ENCODE data around the gene GALNT2. TPM values are rescaled to one million over a fixed set of nuclear protein-coding genes. Genes with fewer than 3 reads are reported as not detected.

The GALNT2 gene
- polyA plus RNA-seq, 4 donors = 10.8 to 43.9 (median 23.3) TPM

DNA sequence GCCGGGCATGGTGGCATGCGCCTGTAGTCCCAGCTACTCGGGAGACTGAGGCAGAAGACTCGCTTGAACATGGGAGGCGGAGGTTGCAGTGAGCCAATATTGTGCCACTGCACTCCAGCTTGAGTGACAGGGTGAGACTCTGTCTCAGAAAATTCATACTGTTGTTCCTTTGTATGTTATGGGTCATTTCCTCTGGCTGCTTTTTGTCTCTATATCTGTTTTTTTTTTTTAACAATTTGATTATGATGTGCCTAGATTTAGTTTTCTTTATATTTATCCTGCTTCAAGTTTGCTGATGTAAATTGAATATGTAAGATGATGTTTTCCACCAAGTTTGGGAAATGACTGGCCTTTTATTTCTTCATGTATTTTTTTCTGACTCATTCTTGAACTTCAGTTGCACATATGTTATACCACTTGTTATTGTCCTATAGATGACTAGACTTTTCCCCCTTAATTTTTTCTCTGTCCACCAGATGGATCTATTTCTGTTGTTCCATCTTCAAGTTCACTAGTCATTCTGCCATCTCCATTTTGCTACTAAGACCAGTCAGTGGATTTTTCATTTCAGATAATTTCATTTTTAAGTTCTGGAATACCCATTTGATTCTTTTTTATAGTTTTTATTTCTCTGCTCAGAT, 173.5 kb downstream of the GALNT2 start:
- 92 to 99% (median 96%) methylated on average over 5 of the region's 5 CpGs for WGBS, 3 donors
- Histone ChIP-seq H3K27ac (ENCODE audit: low read depth in 1 of 3, low read length in 2 of 3) (no peak overlapping the region), H3K4me3 (ENCODE audit: low read depth in 1 of 3, low read length in 3 of 3) (no peak overlapping the region), H3K36me3 (ENCODE audit: control insufficient read depth in 3 of 3, insufficient read depth in 2 of 3, low read depth in 1 of 3, low read length in 3 of 3) (peaks cover 0 to 13% (median 5%) of the 10 kb centered on the region in 3 donors), H3K9me3 (ENCODE audit: control insufficient read depth in 2 of 2, insufficient read depth in 1 of 2, low read depth in 1 of 2, low read length in 1 of 2) (no peaks in the 10 kb centered on the region), H3K27me3 (ENCODE audit: control insufficient read depth in 3 of 3, insufficient read depth in 3 of 3, low read length in 3 of 3) (no peaks in the 10 kb centered on the region), H3K4me1 (ENCODE audit: control insufficient read depth in 3 of 3, insufficient read depth in 2 of 3, low read depth in 1 of 3, low read length in 2 of 3) (no peaks in the 10 kb centered on the region)
- no peak for FAIRE-seq
- no peak for DNase-seq

DNA sequence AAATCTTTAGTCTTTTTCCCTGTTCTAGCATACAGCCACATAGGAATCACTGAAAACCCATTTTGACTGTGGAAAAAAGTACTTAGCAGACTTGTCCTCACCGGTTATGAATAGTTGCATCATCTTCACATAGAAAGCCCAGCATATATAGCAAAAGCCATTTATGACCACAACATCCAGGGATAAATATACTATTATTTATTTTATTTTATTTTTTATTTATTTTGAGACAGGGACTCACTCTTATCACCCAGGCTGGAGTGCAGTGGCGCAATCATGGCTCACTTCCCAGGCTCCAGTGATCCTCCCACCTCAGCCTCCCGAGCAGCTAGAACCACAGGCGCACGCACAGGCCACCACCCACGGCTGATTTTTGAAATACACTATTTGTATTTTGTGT, 175.3 kb downstream of the GALNT2 start:
- Histone ChIP-seq H3K27me3 (ENCODE audit: control insufficient read depth in 3 of 3, insufficient read depth in 3 of 3, low read length in 3 of 3) (no peaks in the 10 kb centered on the region), H3K4me3 (ENCODE audit: low read depth in 1 of 3, low read length in 3 of 3) (no peak overlapping the region), H3K36me3 (ENCODE audit: control insufficient read depth in 3 of 3, insufficient read depth in 2 of 3, low read depth in 1 of 3, low read length in 3 of 3) (peaks cover under 1 to 31% (median 8%) of the 10 kb centered on the region in 3 donors), H3K9me3 (ENCODE audit: control insufficient read depth in 2 of 2, insufficient read depth in 1 of 2, low read depth in 1 of 2, low read length in 1 of 2) (no peaks in the 10 kb centered on the region), H3K27ac (ENCODE audit: low read depth in 1 of 3, low read length in 2 of 3) (no peak overlapping the region), H3K4me1 (ENCODE audit: control insufficient read depth in 3 of 3, insufficient read depth in 2 of 3, low read depth in 1 of 3, low read length in 2 of 3) (no peaks in the 10 kb centered on the region)
- FAIRE-seq (no peak), DNase-seq (no peak)
- WGBS, 3 donors = 89 to 96% (median 93%) methylated on average over 6 of the region's 6 CpGs

DNA sequence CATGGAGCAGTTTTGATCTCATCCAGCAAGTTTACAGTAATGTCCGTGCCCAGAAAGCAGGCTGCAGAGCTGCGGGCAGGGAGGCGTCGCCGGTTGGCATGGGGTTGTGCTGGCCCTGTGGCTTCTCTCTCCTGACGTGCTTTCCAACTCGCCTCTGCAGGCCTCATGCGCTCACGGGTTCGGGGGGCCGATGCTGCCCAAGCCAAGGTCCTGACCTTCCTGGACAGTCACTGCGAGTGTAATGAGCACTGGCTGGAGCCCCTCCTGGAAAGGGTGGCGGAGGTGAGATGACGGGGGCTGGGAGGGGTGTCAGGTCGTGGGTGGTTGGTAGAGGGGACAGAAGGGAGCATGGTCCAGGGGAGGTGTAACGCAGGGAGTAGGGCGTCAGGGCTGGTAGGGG, 176.1 kb downstream of the GALNT2 start:
- no peak for FAIRE-seq

DNA sequence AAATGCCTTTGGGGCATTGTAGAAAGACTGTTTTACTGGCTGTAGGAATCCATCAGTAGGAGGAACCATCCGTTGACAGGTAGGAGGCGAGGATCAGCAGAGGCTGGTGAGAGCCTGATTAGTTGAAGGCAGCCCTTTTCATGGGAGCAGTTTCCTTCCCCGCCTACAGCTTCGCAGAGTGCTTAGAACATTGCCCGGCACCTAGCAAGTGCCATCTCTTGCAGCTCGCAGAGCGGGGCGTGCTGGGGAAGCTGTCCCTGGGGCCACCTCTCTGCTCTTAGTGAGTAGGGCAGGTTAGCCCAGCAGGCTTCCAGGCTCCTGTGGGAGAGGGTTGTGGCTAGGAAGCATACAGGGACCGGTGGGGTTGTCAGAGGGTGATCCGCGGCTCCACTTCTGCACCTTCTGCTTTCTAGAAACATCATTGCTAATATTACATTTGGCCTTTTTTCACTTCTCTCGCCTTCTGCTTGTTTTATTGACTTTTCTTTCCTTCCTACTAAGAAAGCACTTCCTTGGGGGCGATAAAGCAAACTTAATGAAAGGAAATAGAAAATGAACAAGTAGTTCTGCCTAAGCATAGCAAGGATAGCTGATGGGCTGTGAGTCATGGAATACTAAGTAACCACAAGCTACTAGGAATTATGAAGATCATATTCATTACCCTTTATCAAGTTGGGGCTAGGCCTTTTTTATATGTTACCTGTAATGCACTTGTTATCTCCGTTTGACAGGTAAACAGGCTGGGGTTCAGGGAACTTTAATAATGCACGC, 176.7 kb downstream of the GALNT2 start:
- WGBS, 3 donors = 90 to 94% (median 93%) methylated on average over 15 of the region's 15 CpGs
- DNase-seq = no peak
- FAIRE-seq = no peak
- no peak overlapping the region for H3K4me3 ChIP-seq (ENCODE audit: low read depth in 1 of 3, low read length in 3 of 3)
- peaks cover 2 to 40% (median 8%) of the 10 kb centered on the region in 3 donors for H3K36me3 ChIP-seq (ENCODE audit: control insufficient read depth in 3 of 3, insufficient read depth in 2 of 3, low read depth in 1 of 3, low read length in 3 of 3)
- H3K9me3 ChIP-seq (ENCODE audit: control insufficient read depth in 2 of 2, insufficient read depth in 1 of 2, low read depth in 1 of 2, low read length in 1 of 2) = no peaks in the 10 kb centered on the region
- H3K27me3 ChIP-seq (ENCODE audit: control insufficient read depth in 3 of 3, insufficient read depth in 3 of 3, low read length in 3 of 3) = no peaks in the 10 kb centered on the region
- H3K4me1 ChIP-seq (ENCODE audit: control insufficient read depth in 3 of 3, insufficient read depth in 2 of 3, low read depth in 1 of 3, low read length in 2 of 3) = no peaks in the 10 kb centered on the region
- no peak overlapping the region for H3K27ac ChIP-seq (ENCODE audit: low read depth in 1 of 3, low read length in 2 of 3)

More for the DNA sequence above, 176.1 kb downstream of the GALNT2 start:
- Histone ChIP-seq H3K9me3 (ENCODE audit: control insufficient read depth in 2 of 2, insufficient read depth in 1 of 2, low read depth in 1 of 2, low read length in 1 of 2) (no peaks in the 10 kb centered on the region), H3K4me3 (ENCODE audit: low read depth in 1 of 3, low read length in 3 of 3) (no peak overlapping the region), H3K27me3 (ENCODE audit: control insufficient read depth in 3 of 3, insufficient read depth in 3 of 3, low read length in 3 of 3) (no peaks in the 10 kb centered on the region), H3K27ac (ENCODE audit: low read depth in 1 of 3, low read length in 2 of 3) (no peak overlapping the region), H3K36me3 (ENCODE audit: control insufficient read depth in 3 of 3, insufficient read depth in 2 of 3, low read depth in 1 of 3, low read length in 3 of 3) (peaks cover 2 to 34% (median 8%) of the 10 kb centered on the region in 3 donors), H3K4me1 (ENCODE audit: control insufficient read depth in 3 of 3, insufficient read depth in 2 of 3, low read depth in 1 of 3, low read length in 2 of 3) (no peaks in the 10 kb centered on the region)
- no peak for DNase-seq
- WGBS, 3 donors = 94 to 97% (median 96%) methylated on average over 17 of the region's 17 CpGs

DNA sequence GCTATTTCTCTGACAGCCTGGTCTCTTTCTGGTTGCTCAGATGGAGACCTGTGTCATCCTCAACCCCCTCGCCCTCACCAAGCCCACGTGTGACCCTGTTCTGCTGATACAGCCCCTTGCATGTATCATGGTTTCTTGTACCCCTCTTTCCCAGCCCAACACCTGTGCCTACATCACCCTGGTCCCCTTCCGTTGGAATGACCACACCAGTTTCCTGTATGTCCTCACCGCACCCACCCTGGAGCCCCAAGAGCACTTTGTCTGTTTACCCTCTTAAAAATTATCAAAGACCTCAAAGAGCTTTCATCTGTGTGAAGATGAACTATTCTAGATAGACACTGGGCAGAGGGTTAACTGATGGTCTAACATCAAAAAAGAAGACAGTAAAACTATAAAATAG, 179.5 kb downstream of the GALNT2 start:
- no peak overlapping the region for H3K4me3 ChIP-seq (ENCODE audit: low read depth in 1 of 3, low read length in 3 of 3)
- H3K27me3 ChIP-seq (ENCODE audit: control insufficient read depth in 3 of 3, insufficient read depth in 3 of 3, low read length in 3 of 3) = no peaks in the 10 kb centered on the region
- peaks cover 6 to 55% (median 17%) of the 10 kb centered on the region in 3 donors for H3K36me3 ChIP-seq (ENCODE audit: control insufficient read depth in 3 of 3, insufficient read depth in 2 of 3, low read depth in 1 of 3, low read length in 3 of 3)
- H3K4me1 ChIP-seq (ENCODE audit: control insufficient read depth in 3 of 3, insufficient read depth in 2 of 3, low read depth in 1 of 3, low read length in 2 of 3) = no peaks in the 10 kb centered on the region
- no peak overlapping the region for H3K27ac ChIP-seq (ENCODE audit: low read depth in 1 of 3, low read length in 2 of 3)
- DNase-seq = no peak
- FAIRE-seq = no peak
- WGBS, 3 donors = 84 to 95% (median 90%) methylated on average over 4 of the region's 4 CpGs
- no peaks in the 10 kb centered on the region for H3K9me3 ChIP-seq (ENCODE audit: control insufficient read depth in 2 of 2, insufficient read depth in 1 of 2, low read depth in 1 of 2, low read length in 1 of 2)

DNA sequence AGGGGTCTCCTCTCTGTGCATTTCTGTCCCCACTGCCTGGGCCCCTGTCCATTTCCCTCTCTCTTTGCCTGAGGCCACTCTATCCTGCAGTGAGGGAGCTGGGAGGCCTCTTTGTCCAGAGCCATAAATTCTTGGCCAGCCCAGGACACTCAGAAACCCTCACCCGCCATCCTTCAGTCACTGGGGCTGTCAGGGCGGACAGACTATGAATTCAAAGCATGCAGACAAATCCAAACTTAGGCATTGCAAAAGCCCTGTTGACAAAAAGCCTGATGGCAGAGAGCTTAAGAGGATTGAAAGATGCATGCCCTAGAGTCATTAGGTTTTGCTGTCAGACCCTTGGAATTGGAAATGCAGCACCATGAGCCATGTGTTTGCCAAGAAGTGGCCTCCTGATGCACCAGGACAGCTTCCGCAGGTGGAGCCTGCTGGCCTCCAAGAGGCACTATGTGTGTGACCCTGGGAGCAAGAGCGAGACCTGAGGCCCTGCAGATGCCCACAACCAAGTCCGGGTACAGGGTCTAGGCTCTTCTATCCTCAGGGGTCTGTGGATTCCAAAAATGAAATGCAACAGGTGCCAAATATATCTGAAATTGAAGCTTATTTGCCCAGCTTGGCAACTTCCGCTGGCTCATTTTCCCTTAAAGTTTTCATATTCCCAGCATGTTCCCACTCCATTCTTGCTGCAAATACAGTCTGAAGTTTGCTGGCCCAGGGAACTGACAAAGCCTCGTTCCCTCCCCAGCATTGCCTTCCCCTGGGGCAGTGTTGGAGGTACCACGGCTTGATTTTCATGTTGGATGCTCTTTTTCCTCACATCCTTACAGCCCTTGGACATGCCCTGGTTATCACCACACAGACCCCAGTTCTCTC, 181.2 kb downstream of the GALNT2 start:
- FAIRE-seq (no peak), DNase-seq (no peak)
- Histone ChIP-seq H3K4me3 (ENCODE audit: low read depth in 1 of 3, low read length in 3 of 3) (no peak overlapping the region), H3K27me3 (ENCODE audit: control insufficient read depth in 3 of 3, insufficient read depth in 3 of 3, low read length in 3 of 3) (no peaks in the 10 kb centered on the region), H3K4me1 (ENCODE audit: control insufficient read depth in 3 of 3, insufficient read depth in 2 of 3, low read depth in 1 of 3, low read length in 2 of 3) (no peaks in the 10 kb centered on the region), H3K27ac (ENCODE audit: low read depth in 1 of 3, low read length in 2 of 3) (no peak overlapping the region), H3K9me3 (ENCODE audit: control insufficient read depth in 2 of 2, insufficient read depth in 1 of 2, low read depth in 1 of 2, low read length in 1 of 2) (peaks cover 0 to 2% of the 10 kb centered on the region in 2 donors), H3K36me3 (ENCODE audit: control insufficient read depth in 3 of 3, insufficient read depth in 2 of 3, low read depth in 1 of 3, low read length in 3 of 3) (peaks cover 6 to 60% (median 15%) of the 10 kb centered on the region in 3 donors)
- WGBS, 3 donors = 94 to 100% (median 96%) methylated on average over 8 of the region's 8 CpGs

DNA sequence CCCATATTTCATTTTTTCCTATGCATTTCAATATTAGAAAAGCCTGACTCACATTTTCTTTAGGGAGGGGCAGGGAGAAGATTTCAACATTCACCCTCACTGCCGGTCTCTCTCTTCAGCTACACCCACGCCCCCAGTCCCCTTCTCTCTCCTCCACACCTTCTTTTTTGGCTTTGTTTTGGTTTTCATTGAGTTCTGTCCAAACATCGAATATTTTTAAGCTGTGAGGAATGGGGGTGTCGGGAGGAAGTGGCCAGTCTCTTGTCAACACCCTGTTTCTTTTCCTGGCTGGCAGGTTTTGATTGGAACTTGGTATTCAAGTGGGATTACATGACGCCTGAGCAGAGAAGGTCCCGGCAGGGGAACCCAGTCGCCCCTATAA, 181.8 kb downstream of the GALNT2 start:
- DNase-seq (no peak), FAIRE-seq (no peak)
- no peak overlapping the region for H3K4me3 ChIP-seq (ENCODE audit: low read depth in 1 of 3, low read length in 3 of 3)
- H3K9me3 ChIP-seq (ENCODE audit: control insufficient read depth in 2 of 2, insufficient read depth in 1 of 2, low read depth in 1 of 2, low read length in 1 of 2) = peaks cover 0 to 4% of the 10 kb centered on the region in 2 donors
- H3K4me1 ChIP-seq (ENCODE audit: control insufficient read depth in 3 of 3, insufficient read depth in 2 of 3, low read depth in 1 of 3, low read length in 2 of 3) = no peaks in the 10 kb centered on the region
- no peaks in the 10 kb centered on the region for H3K27me3 ChIP-seq (ENCODE audit: control insufficient read depth in 3 of 3, insufficient read depth in 3 of 3, low read length in 3 of 3)
- WGBS, 3 donors = 82 to 93% (median 84%) methylated on average over 7 of the region's 7 CpGs
- H3K27ac ChIP-seq (ENCODE audit: low read depth in 1 of 3, low read length in 2 of 3) = no peak overlapping the region
- H3K36me3 ChIP-seq (ENCODE audit: control insufficient read depth in 3 of 3, insufficient read depth in 2 of 3, low read depth in 1 of 3, low read length in 3 of 3) = peaks cover 6 to 55% (median 12%) of the 10 kb centered on the region in 3 donors

Data from small intestine (tissue), 7 donors.